Activated CD4-positive, alpha-beta T cell treated with anti-CD3 and anti-CD28 coated beads, Interleukin-2, amount 10 ng/mL, durations not matched to agents 24 days and 14 days (primary cell): ENCODE results near the gene ANKIB1. TPM values are rescaled to one million over a fixed set of nuclear protein-coding genes. Genes with fewer than 3 reads are reported as not detected.
"Not testable (repeated sequence)": the region's sequence is repeated elsewhere in the genome, so short reads cannot be mapped to it uniquely, and the experiment has no call there.

Source experiments
- DNase-seq: peaks from one replicate; pipeline ENCODE4 v3.0.0; 2022
- H3K27ac Mint-ChIP-seq: one replicate; pipeline ENCODE4 v1.8.0; 2022; ENCODE audit warnings: mild to moderate bottlenecking, mixed read lengths
- H3K27me3 Mint-ChIP-seq: one replicate; pipeline ENCODE4 v1.8.0; 2022; ENCODE audit warnings: mixed read lengths
- H3K36me3 Mint-ChIP-seq: one replicate; pipeline ENCODE4 v1.8.0; 2022; ENCODE audit warnings: low read depth, mild to moderate bottlenecking, mixed read lengths
- H3K4me1 Mint-ChIP-seq: one replicate; pipeline ENCODE4 v1.8.0; 2021; ENCODE audit warnings: mixed read lengths
- H3K4me3 Mint-ChIP-seq: one replicate; pipeline ENCODE4 v1.8.0; 2022; ENCODE audit warnings: mild to moderate bottlenecking, moderate library complexity, mixed read lengths
- H3K9me3 Mint-ChIP-seq: one replicate; pipeline ENCODE4 v1.8.0; 2021; ENCODE audit warnings: mixed read lengths
- intact Hi-C: fragments of 100-400 bp; cut with micrococcal nuclease; formaldehyde crosslinking; loops from one replicate; pipeline ENCODE4 v1.15.1; 2023
- total RNA-seq: library from RNA; stranded (reverse); gene quantifications from 2 replicates; pipeline ENCODE4 v1.2.3, GENCODE V29; 2022

Gene ANKIB1
- total RNA-seq, 1 donor from 2014 or later, result 54.3 TPM

GRCh38 chr7:92437956-92438491 lies 192.2 kb downstream of the ANKIB1 start:
- Mint-ChIP-seq H3K9me3 (no peaks in the 10 kb centered on the region), H3K27me3 (peaks cover 13% of the 10 kb centered on the region), H3K27ac (no peak overlapping the region), H3K36me3 (no peaks in the 10 kb centered on the region), H3K4me3 (no peak overlapping the region), H3K4me1 (no peaks in the 10 kb centered on the region)
- intact Hi-C loops, result no loop called here
- no peak for DNase-seq

GRCh38 chr7:92442720-92443119 lies 196.9 kb downstream of the ANKIB1 start:
- not testable (repeated sequence) for H3K9me3 Mint-ChIP-seq, H3K4me3 Mint-ChIP-seq, H3K36me3 Mint-ChIP-seq, H3K4me1 Mint-ChIP-seq, H3K27ac Mint-ChIP-seq, DNase-seq
- H3K27me3 Mint-ChIP-seq, result peaks cover 13% of the 10 kb centered on the region
- intact Hi-C loops, result loop anchor here (10.0 kb wide), 3 partner anchors 392 to 1358 kb away; partner anchors contain the start of genes CDK6 and FZD1

GRCh38 chr7:92446869-92447344 lies 201.1 kb downstream of the ANKIB1 start:
- H3K27me3 Mint-ChIP-seq, result peaks cover 4% of the 10 kb centered on the region

GRCh38 chr7:92447345-92448204 lies 201.8 kb downstream of the ANKIB1 start, which contains the start of gene GATAD1:
GATAD1 (plus strand) TSS chr7:92447482; CDS start chr7:92447730, 248 bp downstream.
- peak; percentile 95 for DNase-seq
- peaks cover 2% of the 10 kb centered on the region for H3K27me3 Mint-ChIP-seq
- H3K27ac Mint-ChIP-seq, result peak within 1 kb of the TSS; percentile 93
- H3K36me3 Mint-ChIP-seq, result peaks cover 17% of the 10 kb centered on the region
- H3K4me1 Mint-ChIP-seq, result peaks cover 9% of the 10 kb centered on the region
- intact Hi-C loops, result loop anchor here (1.0 to 10.0 kb wide), 14 partner anchors 14 to 1363 kb away; partner anchors contain the start of genes AKAP9, ANKIB1, CDK6 and CYP51A1
- no peaks in the 10 kb centered on the region for H3K9me3 Mint-ChIP-seq
- H3K4me3 Mint-ChIP-seq, result peak within 1 kb of the TSS; percentile 94

More at GRCh38 chr7:92446869-92447344, 201.1 kb downstream of the ANKIB1 start:
- peaks cover 17% of the 10 kb centered on the region for H3K36me3 Mint-ChIP-seq
- H3K27ac Mint-ChIP-seq, result peak overlapping the region; percentile 90
- no peak for DNase-seq
- no peaks in the 10 kb centered on the region for H3K9me3 Mint-ChIP-seq
- peak overlapping the region; percentile 85 for H3K4me3 Mint-ChIP-seq
- H3K4me1 Mint-ChIP-seq, result peaks cover 9% of the 10 kb centered on the region
- intact Hi-C loops, result loop anchor here (1.0 to 10.0 kb wide), 13 partner anchors 23 to 1362 kb away; partner anchors contain the start of genes AKAP9, ANKIB1, CDK6 and CYP51A1

- Mint-ChIP-seq H3K4me1 (peaks cover 9% of the 10 kb centered on the region), H3K27me3 (no peaks in the 10 kb centered on the region), H3K27ac (peak overlapping the region; percentile 93), H3K9me3 (no peaks in the 10 kb centered on the region), H3K36me3 (peaks cover 17% of the 10 kb centered on the region), H3K4me3 (peak overlapping the region; percentile 94)
- peak; percentile 88 for DNase-seq
- intact Hi-C loops, result loop anchor here (1.0 to 10.0 kb wide), 7 partner anchors 13 to 1363 kb away; partner anchors contain the start of genes AKAP9, CDK6, FZD1 and VPS50
Observed at GRCh38 chr7:92448205-92448747, 202.5 kb downstream of the ANKIB1 start.

Other genes starting within 250 kb of the ANKIB1 start
- 103 and 106 TPM in 2 replicates for gene CYP51A1, start 111.5 kb upstream of the ANKIB1 start, total RNA-seq
- not detected in 2 replicates for gene LRRD1, start 66.8 kb upstream of the ANKIB1 start, total RNA-seq
- gene KRIT1, start 60 bp upstream of the ANKIB1 start, total RNA-seq, result 47.3 and 49.2 TPM in 2 replicates
- gene GATAD1, start 201.5 kb downstream of the ANKIB1 start, total RNA-seq, result 21.4 and 22.1 TPM in 2 replicates
- not detected in 2 replicates for gene ERVW-1, start 232.0 kb downstream of the ANKIB1 start, total RNA-seq